GM11168 (cell line): ENCODE results near the gene KRTAP9-8.
"Not testable (repeated sequence)": the region's sequence is repeated elsewhere in the genome, so short reads cannot be mapped to it uniquely, and the experiment has no call there.

ENCODE experiments used
- in situ Hi-C: fragments of 300-500 bp; cut with MboI; formaldehyde crosslinking; loops from one replicate; pipeline ENCODE4 v1.12.0; 2022; ENCODE audit warnings: low sequenced_read_pairs; ENCODE audit not compliant: unreplicated experiment

KRTAP9-8 gene, protein sequence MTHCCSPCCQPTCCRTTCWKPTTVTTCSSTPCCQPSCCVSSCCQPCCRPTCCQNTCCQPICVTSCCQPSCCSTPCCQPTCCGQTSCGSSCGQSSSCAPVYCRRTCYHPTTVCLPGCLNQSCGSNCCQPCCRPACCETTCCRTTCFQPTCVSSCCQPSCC

DNA sequence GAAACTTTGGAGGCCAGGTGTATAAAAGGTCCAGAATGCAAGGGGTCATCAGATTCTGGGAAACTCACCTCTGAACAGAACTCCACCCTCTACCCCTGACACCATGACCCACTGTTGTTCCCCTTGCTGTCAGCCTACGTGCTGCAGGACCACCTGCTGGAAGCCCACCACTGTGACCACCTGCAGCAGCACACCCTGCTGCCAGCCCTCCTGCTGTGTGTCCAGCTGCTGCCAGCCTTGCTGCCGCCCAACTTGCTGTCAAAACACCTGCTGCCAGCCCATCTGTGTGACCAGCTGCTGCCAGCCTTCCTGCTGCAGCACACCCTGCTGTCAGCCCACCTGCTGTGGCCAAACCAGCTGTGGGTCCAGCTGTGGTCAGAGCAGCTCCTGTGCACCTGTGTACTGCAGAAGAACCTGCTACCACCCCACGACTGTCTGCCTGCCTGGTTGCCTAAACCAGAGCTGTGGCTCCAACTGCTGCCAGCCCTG lies at the start of gene KRTAP9-8:
KRTAP9-8 (plus strand) TSS at position 51 of the 489 bp plus-strand sequence; CDS start at position 104, 53 bp downstream.
- in situ Hi-C loops: not testable (repeated sequence)

DNA sequence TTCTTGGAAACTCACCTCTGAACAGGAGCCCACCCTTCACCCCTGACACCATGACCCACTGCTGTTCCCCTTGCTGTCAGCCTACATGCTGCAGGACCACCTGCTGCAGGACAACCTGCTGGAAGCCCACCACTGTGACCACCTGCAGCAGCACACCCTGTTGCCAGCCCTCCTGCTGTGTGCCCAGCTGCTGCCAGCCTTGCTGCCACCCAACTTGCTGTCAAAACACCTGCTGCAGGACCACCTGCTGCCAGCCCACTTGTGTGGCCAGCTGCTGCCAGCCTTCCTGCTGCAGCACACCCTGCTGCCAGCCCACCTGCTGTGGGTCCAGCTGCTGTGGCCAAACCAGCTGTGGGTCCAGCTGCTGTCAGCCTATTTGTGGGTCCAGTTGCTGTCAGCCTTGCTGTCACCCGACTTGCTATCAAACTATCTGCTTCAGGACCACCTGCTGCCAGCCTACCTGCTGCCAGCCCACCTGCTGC lies 47.9 kb upstream of the KRTAP9-8 start, which contains the start of gene KRTAP9-1:
KRTAP9-1 (plus strand) TSS at position 51 of the 482 bp plus-strand sequence; CDS start at position 51, 0 bp downstream.
- in situ Hi-C loops: not testable (repeated sequence)

DNA sequence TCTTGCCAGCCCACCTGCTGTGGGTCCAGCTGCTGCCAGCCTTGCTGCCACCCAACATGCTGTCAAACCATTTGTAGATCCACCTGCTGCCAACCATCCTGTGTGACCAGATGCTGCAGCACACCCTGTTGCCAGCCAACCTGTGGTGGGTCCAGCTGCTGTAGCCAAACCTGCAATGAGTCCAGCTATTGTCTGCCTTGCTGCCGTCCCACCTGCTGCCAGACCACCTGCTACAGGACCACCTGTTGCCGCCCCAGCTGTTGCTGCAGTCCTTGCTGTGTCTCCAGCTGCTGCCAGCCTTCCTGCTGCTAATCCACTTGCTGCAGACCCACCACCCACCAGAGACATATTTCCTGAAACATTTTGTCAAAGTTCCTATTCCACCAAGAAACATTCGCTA lies 47.5 kb upstream of the KRTAP9-8 start:
- in situ Hi-C loops: no loop called here

GRCh38 chr17:41196068-41196467 lies 41.7 kb upstream of the KRTAP9-8 start:
- in situ Hi-C loops: no loop called here

GRCh38 chr17:41199421-41200078 lies 38.2 kb upstream of the KRTAP9-8 start:
- in situ Hi-C loops: no loop called here

- in situ Hi-C loops: no loop called here
Observed at GRCh38 chr17:41211845-41212466, 25.8 kb upstream of the KRTAP9-8 start.

- in situ Hi-C loops: no loop called here
Observed at GRCh38 chr17:41212524-41213169, 25.2 kb upstream of the KRTAP9-8 start.

GRCh38 chr17:41215681-41216080 lies 22.1 kb upstream of the KRTAP9-8 start:
- in situ Hi-C loops: no loop called here

- in situ Hi-C loops: no loop called here
Observed at GRCh38 chr17:41223821-41224220, 14.0 kb upstream of the KRTAP9-8 start.

GRCh38 chr17:41226051-41226450 lies 11.7 kb upstream of the KRTAP9-8 start:
- in situ Hi-C loops: no loop called here

DNA sequence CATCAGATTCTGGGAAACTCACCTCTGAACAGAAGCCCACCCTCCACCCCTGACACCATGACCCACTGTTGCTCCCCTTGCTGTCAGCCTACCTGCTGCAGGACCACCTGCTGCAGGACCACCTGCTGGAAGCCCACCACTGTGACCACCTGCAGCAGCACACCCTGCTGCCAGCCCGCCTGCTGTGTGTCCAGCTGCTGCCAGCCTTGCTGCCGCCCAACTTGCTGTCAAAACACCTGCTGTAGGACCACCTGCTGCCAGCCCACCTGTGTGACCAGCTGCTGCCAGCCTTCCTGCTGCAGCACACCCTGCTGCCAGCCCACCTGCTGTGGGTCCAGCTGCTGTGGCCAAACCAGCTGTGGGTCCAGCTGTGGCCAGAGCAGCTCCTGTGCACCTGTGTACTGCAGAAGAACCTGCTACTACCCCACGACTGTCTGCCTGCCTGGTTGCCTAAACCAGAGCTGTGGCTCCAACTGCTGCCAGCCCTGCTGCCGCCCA lies 11.2 kb upstream of the KRTAP9-8 start, which contains the start of gene KRTAP9-2:
KRTAP9-2 (plus strand) TSS at position 51 of the 498 bp plus-strand sequence; CDS start at position 58, 7 bp downstream.
- in situ Hi-C loops: not testable (repeated sequence)

- in situ Hi-C loops: no loop called here
Observed at GRCh38 chr17:41230094-41230493, 7.7 kb upstream of the KRTAP9-8 start.

DNA sequence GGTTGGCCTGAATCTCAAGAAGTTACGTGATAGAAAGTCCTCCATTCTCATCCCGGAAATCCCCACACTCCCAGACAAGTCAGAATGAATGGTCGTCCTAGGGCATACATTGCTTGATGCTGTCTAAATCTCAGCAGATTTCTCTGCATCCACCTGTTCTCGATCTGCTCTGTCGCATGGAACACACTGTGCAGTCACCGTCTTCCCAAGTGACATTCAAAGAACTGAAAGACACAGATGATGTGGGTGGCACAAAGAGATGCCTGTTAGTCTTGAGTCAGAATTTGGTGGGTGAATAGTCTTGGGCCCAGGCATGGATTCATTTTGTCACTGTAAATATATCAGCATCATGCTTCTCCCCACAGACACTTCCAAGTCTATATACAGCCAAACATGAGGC lies 6.1 kb upstream of the KRTAP9-8 start:
- in situ Hi-C loops: no loop called here

DNA sequence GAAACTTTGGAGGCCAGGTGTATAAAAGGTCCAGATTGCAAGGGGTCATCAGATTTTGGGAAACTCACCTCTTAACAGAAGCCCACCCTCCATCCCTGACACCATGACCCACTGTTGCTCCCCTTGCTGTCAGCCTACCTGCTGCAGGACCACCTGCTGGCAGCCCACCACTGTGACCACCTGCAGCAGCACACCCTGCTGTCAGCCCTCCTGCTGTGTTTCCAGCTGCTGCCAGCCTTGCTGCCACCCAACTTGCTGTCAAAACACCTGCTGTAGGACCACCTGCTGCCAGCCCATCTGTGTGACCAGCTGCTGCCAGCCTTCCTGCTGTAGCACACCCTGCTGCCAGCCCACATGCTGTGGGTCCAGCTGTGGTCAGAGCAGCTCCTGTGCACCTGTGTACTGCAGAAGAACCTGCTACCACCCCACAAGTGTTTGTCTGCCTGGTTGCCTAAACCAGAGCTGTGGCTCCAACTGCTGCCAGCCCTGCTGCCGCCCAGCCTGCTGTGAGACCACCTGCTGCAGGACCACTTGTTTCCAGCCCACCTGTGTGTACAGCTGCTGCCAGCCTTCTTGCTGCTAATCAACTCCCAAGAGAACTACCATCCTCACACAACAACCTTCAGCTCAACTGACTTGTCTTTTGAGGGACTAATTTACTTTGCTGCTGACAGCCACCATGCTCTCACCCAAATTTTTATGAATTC lies 5.2 kb upstream of the KRTAP9-8 start, which contains the start of gene KRTAP9-3:
KRTAP9-3 (plus strand) TSS at position 51 of the 707 bp plus-strand sequence; CDS start at position 104, 53 bp downstream.
- in situ Hi-C loops: not testable (repeated sequence)

DNA sequence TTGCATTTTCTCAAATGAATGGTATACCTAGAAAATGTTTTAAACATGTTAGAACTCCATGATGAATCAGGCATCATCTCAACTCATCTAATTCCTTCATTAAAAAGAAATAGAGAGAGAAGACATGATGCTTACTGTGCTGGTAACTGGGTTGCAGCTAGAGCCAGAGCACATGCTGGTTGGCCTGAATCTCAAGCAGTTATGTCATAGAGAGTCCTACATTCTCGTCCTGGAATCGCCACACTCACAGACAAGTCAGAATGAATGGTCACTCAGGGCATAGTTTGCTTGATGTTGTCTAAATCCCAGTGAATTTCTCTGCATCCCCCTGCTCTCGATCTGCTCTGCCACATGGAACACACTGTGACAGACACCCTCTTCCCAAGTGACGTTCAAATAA lies 683 bp upstream of the KRTAP9-8 start:
- in situ Hi-C loops: not testable (repeated sequence)

- in situ Hi-C loops: not testable (repeated sequence)
Observed at GRCh38 chr17:41246995-41247787, 9.4 kb downstream of the KRTAP9-8 start.

DNA sequence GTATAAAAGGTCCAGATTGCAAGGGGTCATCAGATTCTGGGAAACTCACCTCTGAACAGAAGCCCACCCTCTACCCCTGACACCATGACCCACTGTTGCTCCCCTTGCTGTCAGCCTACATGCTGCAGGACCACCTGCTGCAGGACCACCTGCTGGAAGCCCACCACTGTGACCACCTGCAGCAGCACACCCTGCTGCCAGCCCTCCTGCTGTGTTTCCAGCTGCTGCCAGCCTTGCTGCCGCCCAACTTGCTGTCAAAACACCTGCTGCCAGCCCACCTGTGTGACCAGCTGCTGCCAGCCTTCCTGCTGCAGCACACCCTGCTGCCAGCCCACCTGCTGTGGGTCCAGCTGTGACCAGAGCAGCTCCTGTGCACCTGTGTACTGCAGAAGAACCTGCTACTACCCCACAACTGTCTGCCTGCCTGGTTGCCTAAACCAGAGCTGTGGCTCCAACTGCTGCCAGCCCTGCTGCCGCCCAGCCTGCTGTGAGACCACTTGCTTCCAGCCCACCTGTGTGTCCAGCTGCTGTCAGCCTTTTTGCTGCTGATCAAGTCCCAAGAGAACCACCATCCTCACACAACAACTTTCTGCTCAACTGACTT lies 11.9 kb downstream of the KRTAP9-8 start, which contains the start of gene KRTAP9-4:
KRTAP9-4 (plus strand) TSS at position 51 of the 604 bp plus-strand sequence; CDS start at position 85, 34 bp downstream.
- in situ Hi-C loops: not testable (repeated sequence)

DNA sequence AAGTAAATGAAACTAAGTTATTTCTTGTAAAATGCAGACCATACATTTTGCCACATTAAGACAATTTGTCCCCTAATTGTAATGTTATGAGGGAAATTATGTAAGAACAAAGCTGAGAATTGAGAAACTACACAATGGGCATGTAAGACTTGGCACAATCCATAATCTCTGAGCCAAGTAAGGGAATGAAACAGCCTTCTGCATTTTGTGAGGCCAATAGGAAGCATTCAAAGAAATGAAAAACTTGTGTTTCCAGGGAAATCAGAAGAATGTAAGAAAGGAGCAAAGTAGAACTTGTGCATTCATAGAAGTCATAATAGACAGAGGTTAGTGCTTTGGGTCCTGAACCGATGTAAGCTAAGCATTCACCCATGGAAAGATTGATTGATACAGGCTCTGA lies 13.5 kb downstream of the KRTAP9-8 start:
- in situ Hi-C loops: no loop called here
